Mucosa of stomach (tissue), 1 donor: ENCODE results near the gene CHAT.

Source experiments
- H3K27me3 ChIP-seq: one replicate; pipeline ENCODE4 v1.7.0; 2013; ENCODE audit warnings: mild to moderate bottlenecking, low read length; ENCODE audit not compliant: control insufficient read depth, insufficient read depth
- H3K36me3 ChIP-seq: one replicate; pipeline ENCODE4 v1.7.0; 2013; ENCODE audit warnings: low read length; ENCODE audit not compliant: control insufficient read depth, insufficient read depth
- H3K4me1 ChIP-seq: one replicate; pipeline ENCODE4 v1.7.0; 2013; ENCODE audit warnings: mild to moderate bottlenecking, low read length; ENCODE audit not compliant: control insufficient read depth, insufficient read depth
- H3K4me3 ChIP-seq: one replicate; pipeline ENCODE4 v1.7.0; 2013; ENCODE audit warnings: low read length
- H3K9ac ChIP-seq: one replicate; pipeline ENCODE4 v1.7.0; 2013; ENCODE audit warnings: mild to moderate bottlenecking, low read length, moderate library complexity
- H3K9me3 ChIP-seq: one replicate; pipeline ENCODE4 v1.7.0; 2013; ENCODE audit warnings: mild to moderate bottlenecking, low read length, moderate library complexity; ENCODE audit not compliant: control insufficient read depth
- donor health status: Pancreatic carcinoma.

Gene CHAT

DNA sequence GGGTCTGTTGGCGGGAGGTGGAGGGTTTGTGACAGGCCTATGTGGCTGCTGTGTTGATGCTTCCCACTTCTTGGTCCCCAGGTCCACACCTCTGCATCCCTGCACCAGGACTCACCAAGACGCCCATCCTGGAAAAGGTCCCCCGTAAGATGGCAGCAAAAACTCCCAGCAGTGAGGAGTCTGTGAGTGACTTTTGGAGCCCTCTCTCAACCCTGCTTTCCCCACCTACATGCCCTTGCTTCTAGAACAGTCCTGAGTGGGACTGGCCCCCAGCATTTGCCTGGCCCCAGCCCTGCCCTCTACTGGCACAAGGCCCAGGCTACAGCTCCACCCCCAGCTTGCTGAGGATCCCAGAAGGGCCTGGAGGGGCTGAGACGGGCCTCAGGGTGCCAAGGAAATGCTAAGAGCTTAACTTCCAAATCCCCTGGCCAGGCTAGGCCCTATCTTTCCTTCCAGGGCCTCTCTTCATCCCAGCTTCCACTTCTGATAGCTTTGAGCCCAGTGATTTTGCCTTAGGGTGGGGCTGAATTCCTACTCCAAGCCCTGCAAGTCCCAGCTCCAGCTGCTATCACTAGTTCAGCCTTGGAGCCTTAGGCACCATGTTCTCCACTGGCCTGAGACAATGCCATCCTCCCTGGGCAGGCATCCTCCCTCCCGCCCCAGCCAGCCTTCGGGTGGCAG is 2.7 kb downstream of the CHAT start:
- peaks cover 73% of the 10 kb centered on the region for H3K27me3 ChIP-seq

GRCh38 chr10:49617121-49618020 is 3.5 kb downstream of the CHAT start:
- Histone ChIP-seq H3K36me3 (no peaks in the 10 kb centered on the region), H3K4me1 (no peaks in the 10 kb centered on the region), H3K9ac (no peak overlapping the region), H3K9me3 (no peaks in the 10 kb centered on the region), H3K27me3 (peaks cover 65% of the 10 kb centered on the region), H3K4me3 (no peak overlapping the region)

More for the DNA sequence above, 2.7 kb downstream of the CHAT start:
- no peaks in the 10 kb centered on the region for H3K9me3 ChIP-seq
- H3K4me1 ChIP-seq: no peaks in the 10 kb centered on the region
- H3K36me3 ChIP-seq: no peaks in the 10 kb centered on the region
- H3K9ac ChIP-seq: no peak overlapping the region
- H3K4me3 ChIP-seq: no peak overlapping the region

GRCh38 chr10:49618821-49619220 is 5.0 kb downstream of the CHAT start:
- H3K4me1 ChIP-seq: no peaks in the 10 kb centered on the region
- H3K4me3 ChIP-seq: no peak overlapping the region
- H3K27me3 ChIP-seq: peaks cover 50% of the 10 kb centered on the region
- H3K9me3 ChIP-seq: no peaks in the 10 kb centered on the region
- no peak overlapping the region for H3K9ac ChIP-seq
- no peaks in the 10 kb centered on the region for H3K36me3 ChIP-seq

- H3K27me3 ChIP-seq: peaks cover 43% of the 10 kb centered on the region
- H3K4me1 ChIP-seq: no peaks in the 10 kb centered on the region
- H3K9me3 ChIP-seq: no peaks in the 10 kb centered on the region
- H3K36me3 ChIP-seq: no peaks in the 10 kb centered on the region
- no peak overlapping the region for H3K4me3 ChIP-seq
- no peak overlapping the region for H3K9ac ChIP-seq
These were observed 5.8 kb downstream of the CHAT start for GRCh38 chr10:49619613-49620012.

DNA sequence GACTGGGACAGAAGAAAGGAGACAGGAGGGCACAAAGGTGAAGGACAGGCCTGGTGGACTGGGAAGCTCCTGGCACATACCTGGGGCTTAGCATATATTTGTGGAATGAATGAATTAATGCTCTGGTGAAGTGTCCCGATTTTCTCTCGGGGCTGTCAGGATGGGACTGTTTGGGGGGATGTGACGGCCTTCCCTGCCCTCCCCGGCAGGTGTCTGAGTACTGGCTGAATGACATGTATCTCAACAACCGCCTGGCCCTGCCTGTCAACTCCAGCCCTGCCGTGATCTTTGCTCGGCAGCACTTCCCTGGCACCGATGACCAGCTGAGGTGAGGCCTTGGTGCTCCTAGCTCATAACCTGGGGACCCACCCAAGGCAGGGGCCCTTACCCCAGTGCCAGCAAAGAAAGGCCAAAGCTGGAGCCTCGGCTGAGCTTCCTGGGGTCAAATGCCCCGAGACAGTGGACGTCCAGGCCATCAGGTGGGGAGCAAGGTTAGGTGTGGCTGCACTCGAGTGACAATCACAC is 6.5 kb downstream of the CHAT start:
- Histone ChIP-seq H3K4me3 (no peak overlapping the region), H3K27me3 (peaks cover 36% of the 10 kb centered on the region), H3K9me3 (no peaks in the 10 kb centered on the region), H3K36me3 (no peaks in the 10 kb centered on the region), H3K9ac (no peak overlapping the region), H3K4me1 (no peaks in the 10 kb centered on the region)

DNA sequence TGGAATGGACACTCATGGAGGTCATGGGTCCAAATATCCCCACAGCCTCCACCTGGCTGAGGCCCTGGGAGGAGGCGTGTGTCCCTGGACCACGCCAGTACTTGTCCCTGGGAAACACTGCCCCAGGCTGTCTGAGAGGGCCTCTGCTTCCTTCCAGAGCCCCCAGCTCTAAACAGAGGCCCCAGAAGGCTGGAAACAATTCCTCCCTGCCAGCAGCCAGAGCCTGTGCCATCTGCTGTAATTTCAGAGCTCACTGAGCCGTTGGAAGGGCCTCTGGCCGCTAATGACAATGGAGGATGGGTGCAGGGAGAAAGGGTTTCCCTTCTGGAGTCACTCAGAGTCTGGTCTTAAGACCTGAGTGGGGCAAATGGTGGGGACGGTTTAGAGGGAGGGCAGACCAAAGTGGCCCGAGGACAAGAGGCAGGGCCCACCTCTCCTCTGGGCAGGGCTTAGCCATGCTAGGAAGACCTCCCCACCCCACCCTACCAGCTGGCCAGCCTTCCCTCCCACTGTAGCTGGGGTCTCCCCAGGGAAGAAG is 7.1 kb downstream of the CHAT start:
- H3K4me3 ChIP-seq: no peak overlapping the region
- H3K36me3 ChIP-seq: no peaks in the 10 kb centered on the region
- H3K9ac ChIP-seq: no peak overlapping the region
- no peaks in the 10 kb centered on the region for H3K4me1 ChIP-seq
- H3K9me3 ChIP-seq: no peaks in the 10 kb centered on the region
- peaks cover 30% of the 10 kb centered on the region for H3K27me3 ChIP-seq

DNA sequence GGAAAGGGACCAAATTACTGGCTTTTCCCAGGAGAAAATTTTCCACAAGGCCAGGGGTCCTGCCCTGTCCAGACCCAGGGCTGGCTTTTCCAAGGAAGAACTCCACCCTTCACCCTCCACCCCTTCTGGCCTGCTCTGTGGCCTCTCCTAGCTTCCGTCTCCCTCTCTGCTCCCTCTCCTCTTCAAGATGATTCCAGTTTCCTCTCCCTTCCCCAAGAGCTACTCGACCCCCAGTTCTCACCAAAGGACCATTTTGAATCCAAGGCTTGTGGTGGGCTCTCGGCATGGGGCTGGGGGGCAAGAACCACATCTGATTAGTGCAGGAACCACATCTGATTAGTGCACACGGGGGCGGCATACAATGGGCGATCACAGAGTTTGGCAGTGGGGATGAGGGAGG is 7.7 kb downstream of the CHAT start:
- H3K9me3 ChIP-seq: no peaks in the 10 kb centered on the region
- peaks cover 24% of the 10 kb centered on the region for H3K27me3 ChIP-seq
- no peak overlapping the region for H3K9ac ChIP-seq
- no peaks in the 10 kb centered on the region for H3K36me3 ChIP-seq
- H3K4me1 ChIP-seq: no peaks in the 10 kb centered on the region
- no peak overlapping the region for H3K4me3 ChIP-seq

GRCh38 chr10:49622426-49623425 is 8.9 kb downstream of the CHAT start:
- H3K9me3 ChIP-seq: no peaks in the 10 kb centered on the region
- no peak overlapping the region for H3K9ac ChIP-seq

DNA sequence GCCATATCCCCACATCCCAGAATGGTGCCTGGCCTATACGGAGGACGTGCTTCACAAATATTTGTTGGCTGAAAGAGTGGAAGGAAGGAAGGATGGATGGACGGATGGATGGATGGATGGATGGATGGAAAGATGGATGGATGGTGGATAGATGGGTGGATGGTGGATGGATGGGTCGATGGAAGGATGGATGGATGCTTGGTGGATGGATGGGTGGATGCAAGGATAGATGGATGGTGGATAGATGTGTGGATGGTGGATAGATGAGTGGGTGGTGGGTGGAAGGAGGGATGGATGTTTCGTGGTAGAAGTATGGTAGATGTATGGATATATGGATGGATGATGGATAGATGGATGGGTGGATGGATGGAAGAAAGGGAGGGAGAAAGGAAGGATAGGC is 10.8 kb downstream of the CHAT start:
- H3K4me1 ChIP-seq: no peaks in the 10 kb centered on the region
- peaks cover 2% of the 10 kb centered on the region for H3K27me3 ChIP-seq
- H3K9me3 ChIP-seq: no peaks in the 10 kb centered on the region
- no peak overlapping the region for H3K9ac ChIP-seq
- no peak overlapping the region for H3K4me3 ChIP-seq
- no peaks in the 10 kb centered on the region for H3K36me3 ChIP-seq

More at GRCh38 chr10:49622426-49623425, 8.9 kb downstream of the CHAT start:
- Histone ChIP-seq H3K4me1 (no peaks in the 10 kb centered on the region), H3K4me3 (no peak overlapping the region), H3K36me3 (no peaks in the 10 kb centered on the region), H3K27me3 (peaks cover 14% of the 10 kb centered on the region)

DNA sequence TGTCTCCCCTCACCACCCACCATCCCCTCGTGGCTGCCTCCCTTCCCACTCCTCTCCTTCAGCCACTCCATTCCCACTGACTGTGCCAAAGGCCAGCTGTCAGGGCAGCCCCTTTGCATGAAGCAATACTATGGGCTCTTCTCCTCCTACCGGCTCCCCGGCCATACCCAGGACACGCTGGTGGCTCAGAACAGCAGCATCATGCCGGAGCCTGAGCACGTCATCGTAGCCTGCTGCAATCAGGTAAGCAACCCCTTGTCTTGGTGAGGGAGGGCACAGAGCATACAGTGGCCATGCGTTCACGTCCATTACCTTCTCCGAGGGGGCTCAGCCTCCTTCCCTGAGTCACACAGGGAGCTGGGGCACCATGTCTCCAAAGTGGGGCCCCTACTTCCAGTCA is 11.6 kb downstream of the CHAT start:
- Histone ChIP-seq H3K9ac (no peak overlapping the region), H3K4me1 (no peaks in the 10 kb centered on the region), H3K4me3 (no peak overlapping the region), H3K27me3 (no peaks in the 10 kb centered on the region), H3K36me3 (no peaks in the 10 kb centered on the region), H3K9me3 (no peaks in the 10 kb centered on the region)

- H3K9me3 ChIP-seq: no peaks in the 10 kb centered on the region
- H3K27me3 ChIP-seq: no peaks in the 10 kb centered on the region
- H3K4me1 ChIP-seq: no peaks in the 10 kb centered on the region
- H3K4me3 ChIP-seq: no peak overlapping the region
- no peaks in the 10 kb centered on the region for H3K36me3 ChIP-seq
- H3K9ac ChIP-seq: no peak overlapping the region
These were observed 13.2 kb downstream of the CHAT start for GRCh38 chr10:49627038-49627437.
